ENCODE data around the gene TPSG1.

The TPSG1 gene

GRCh38 chr16:1218930-1219611 lies 6.0 kb downstream of the TPSG1 start:
- TF ChIP-seq CTCF (conservative IDR thresholded peaks at IDR 0.05; ENCODE audit: low read length), result no peak
- TF ChIP-seq EZH2phosphoT487 (IDR thresholded peaks at IDR 0.05; ENCODE audit: borderline replicate concordance), result no peak
- Histone ChIP-seq H3K9me2 (replicated peaks; ENCODE audit: low read depth, low read length) (no peaks in the 10 kb centered on the region), H3K9me3 (ENCODE audit: insufficient read depth, low read depth, low read length) (no peaks in the 10 kb centered on the region), H4K20me1 (ENCODE audit: insufficient read depth, low read length, poor library complexity, severe bottlenecking) (no peaks in the 10 kb centered on the region), H3K9ac (ENCODE audit: low read depth, low read length, poor library complexity, severe bottlenecking) (no peak overlapping the region), H3K4me1 (ENCODE audit: insufficient read depth, low read length, poor library complexity, severe bottlenecking) (no peaks in the 10 kb centered on the region), H3K27me3 (ENCODE audit: insufficient read depth, low read length, poor library complexity, severe bottlenecking) (no peaks in the 10 kb centered on the region), H3K36me3 (ENCODE audit: insufficient read depth, low read length) (no peaks in the 10 kb centered on the region), H3K4me3 (ENCODE audit: low read length, poor library complexity, severe bottlenecking) (no peak overlapping the region), H3F3A (ENCODE audit: low read depth) (no peaks in the 10 kb centered on the region), H3K79me2 (ENCODE audit: insufficient read depth, low read length) (no peaks in the 10 kb centered on the region), H2AFZ (ENCODE audit: low read length) (no peak overlapping the region), H3K4me2 (ENCODE audit: low read depth, low read length, poor library complexity, severe bottlenecking) (no peak overlapping the region)

GRCh38 chr16:1218061-1218929 lies 6.8 kb downstream of the TPSG1 start:
- Histone ChIP-seq H3K4me1 (ENCODE audit: insufficient read depth, low read length, poor library complexity, severe bottlenecking) (no peaks in the 10 kb centered on the region), H3K9me2 (replicated peaks; ENCODE audit: low read depth, low read length) (no peaks in the 10 kb centered on the region), H3F3A (ENCODE audit: low read depth) (no peaks in the 10 kb centered on the region), H4K20me1 (ENCODE audit: insufficient read depth, low read length, poor library complexity, severe bottlenecking) (no peaks in the 10 kb centered on the region), H3K79me2 (ENCODE audit: insufficient read depth, low read length) (no peaks in the 10 kb centered on the region), H3K4me3 (ENCODE audit: low read length, poor library complexity, severe bottlenecking) (no peak overlapping the region), H3K36me3 (ENCODE audit: insufficient read depth, low read length) (no peaks in the 10 kb centered on the region), H3K9ac (ENCODE audit: low read depth, low read length, poor library complexity, severe bottlenecking) (no peak overlapping the region), H3K27me3 (ENCODE audit: insufficient read depth, low read length, poor library complexity, severe bottlenecking) (no peaks in the 10 kb centered on the region), H3K9me3 (ENCODE audit: insufficient read depth, low read depth, low read length) (no peaks in the 10 kb centered on the region), H2AFZ (ENCODE audit: low read length) (no peak overlapping the region), H3K4me2 (ENCODE audit: low read depth, low read length, poor library complexity, severe bottlenecking) (no peak overlapping the region)
- TF ChIP-seq EZH2phosphoT487 (IDR thresholded peaks at IDR 0.05; ENCODE audit: borderline replicate concordance) (no peak), CTCF (conservative IDR thresholded peaks at IDR 0.05; ENCODE audit: low read length) (no peak)

GRCh38 chr16:1217526-1217925 lies 7.5 kb downstream of the TPSG1 start:
- Histone ChIP-seq H3K79me2 (ENCODE audit: insufficient read depth, low read length) (no peaks in the 10 kb centered on the region), H3K4me1 (ENCODE audit: insufficient read depth, low read length, poor library complexity, severe bottlenecking) (no peaks in the 10 kb centered on the region), H2AFZ (ENCODE audit: low read length) (no peak overlapping the region), H3K36me3 (ENCODE audit: insufficient read depth, low read length) (no peaks in the 10 kb centered on the region), H3F3A (ENCODE audit: low read depth) (no peaks in the 10 kb centered on the region), H3K4me2 (ENCODE audit: low read depth, low read length, poor library complexity, severe bottlenecking) (no peak overlapping the region), H3K27me3 (ENCODE audit: insufficient read depth, low read length, poor library complexity, severe bottlenecking) (no peaks in the 10 kb centered on the region), H3K9me3 (ENCODE audit: insufficient read depth, low read depth, low read length) (no peaks in the 10 kb centered on the region), H3K9me2 (replicated peaks; ENCODE audit: low read depth, low read length) (no peaks in the 10 kb centered on the region), H4K20me1 (ENCODE audit: insufficient read depth, low read length, poor library complexity, severe bottlenecking) (no peaks in the 10 kb centered on the region), H3K4me3 (ENCODE audit: low read length, poor library complexity, severe bottlenecking) (no peak overlapping the region), H3K9ac (ENCODE audit: low read depth, low read length, poor library complexity, severe bottlenecking) (no peak overlapping the region)
- TF ChIP-seq CTCF (conservative IDR thresholded peaks at IDR 0.05; ENCODE audit: low read length), result no peak
- TF ChIP-seq EZH2phosphoT487 (IDR thresholded peaks at IDR 0.05; ENCODE audit: borderline replicate concordance), result no peak

All from Loucy (cell line).